Subcutaneous abdominal adipose tissue (tissue), 5 donors: Measurements from ENCODE around the gene RETREG2.

ENCODE experiments used
- H3K27ac ChIP-seq: one replicate; pipeline ENCODE4 v1.7.0; 2013; ENCODE audit warnings: low read depth, mild to moderate bottlenecking, inconsistent platforms, low read length, moderate library complexity
- H3K27me3 ChIP-seq, 5 donors: one replicate each; pipeline ENCODE4 v1.7.0; 2013; ENCODE audit warnings: low read length in 5 of 5, inconsistent platforms in 1 of 5; ENCODE audit not compliant: control insufficient read depth in 5 of 5, insufficient read depth in 4 of 5
- H3K36me3 ChIP-seq, 5 donors: one replicate each; pipeline ENCODE4 v1.7.0; 2013; ENCODE audit warnings: low read length in 5 of 5; ENCODE audit not compliant: control insufficient read depth in 5 of 5, insufficient read depth in 5 of 5
- H3K4me1 ChIP-seq, 5 donors: one replicate each; pipeline ENCODE4 v1.7.0; 2013; ENCODE audit warnings: low read length in 5 of 5, mild to moderate bottlenecking in 3 of 5, moderate library complexity in 1 of 5; ENCODE audit not compliant: control insufficient read depth in 5 of 5, insufficient read depth in 5 of 5
- H3K4me3 ChIP-seq, 5 donors: one replicate each; pipeline ENCODE4 v1.7.0; 2013; ENCODE audit warnings: low read length in 5 of 5, low read depth in 1 of 5
- H3K9ac ChIP-seq, 5 donors: one replicate each; pipeline ENCODE4 v1.7.0; 2013; ENCODE audit warnings: low read length in 5 of 5, mild to moderate bottlenecking in 4 of 5, moderate library complexity in 3 of 5
- H3K9me3 ChIP-seq, 5 donors: one replicate each; pipeline ENCODE4 v1.7.0; 2013; ENCODE audit warnings: low read length in 5 of 5; ENCODE audit not compliant: control insufficient read depth in 5 of 5
- donor health status: healthy.
- donor health status: healthy.
- donor health status: healthy.
- donor health status: healthy.
- donor health status: healthy.

The RETREG2 gene

GRCh38 chr2:219234331-219234730 lies 56.3 kb downstream of the RETREG2 start:
- Histone ChIP-seq H3K9ac (no peak overlapping the region), H3K27me3 (no peaks in the 10 kb centered on the region), H3K27ac (no peak overlapping the region), H3K4me3 (no peak overlapping the region), H3K4me1 (peaks cover 0 to 14% (median 11%) of the 10 kb centered on the region in 5 donors), H3K9me3 (no peaks in the 10 kb centered on the region), H3K36me3 (peaks cover 26 to 75% (median 72%) of the 10 kb centered on the region in 5 donors)
